AG04450 (cell line): ENCODE data around the gene BCAS1. TPM values are rescaled to one million over a fixed set of nuclear protein-coding genes. Genes with fewer than 3 reads are reported as not detected.
A peak's percentile ranks its signal among the peaks of the same experiment; 100 is the strongest.

Experiments used
- CTCF ChIA-PET: fragments of 300-600, 350-600 bp; formaldehyde crosslinking; extraction: SDS; loops from one replicate; lab custom pipeline; 2022; ENCODE audit warnings: antibody characterized with exemption, inconsistent platforms; lab: Charles Lee
- POLR2A ChIA-PET: fragments of 350-600 bp; formaldehyde crosslinking; extraction: SDS; loops from one replicate; lab custom pipeline; 2021; ENCODE audit warnings: antibody characterized with exemption, inconsistent platforms; lab: Yijun Ruan, JAX
- DNase-seq: peaks from one replicate; pipeline ENCODE4 v3.0.0-alpha.2; 2011; ENCODE audit warnings: low read depth, low spot score
- H3K27ac ChIP-seq: one replicate; pipeline ENCODE4 v1.5.1; 2012; ENCODE audit warnings: low read depth, low read length, control low read depth
- H3K27me3 ChIP-seq: one replicate; pipeline ENCODE4 v1.6.0; 2012; ENCODE audit warnings: low read length; ENCODE audit not compliant: control insufficient read depth, insufficient read depth
- H3K4me3 ChIP-seq: 2 replicates; pipeline ENCODE4 v1.5.1; 2011; ENCODE audit warnings: mild to moderate bottlenecking, low read depth, low read length, control low read depth
- H3K9me3 ChIP-seq: 2 replicates; pipeline ENCODE4 v1.5.1; 2012; ENCODE audit warnings: low read length; ENCODE audit not compliant: control insufficient read depth, insufficient read depth
- polyA plus RNA-seq: library from polyadenylated mRNA; depleted of rRNA; stranded (reverse); fragments of >200 nt; gene quantifications from 2 replicates; pipeline ENCODE4 v1.2.3, GENCODE V29; 2011
- TF ChIP-seq, protein P1 (sequence below): IDR thresholded peaks from 2 replicates; pipeline ENCODE4 v1.5.1; 2011; ENCODE audit warnings: low read depth, low read length, control low read depth, inconsistent platforms

Gene BCAS1
- polyA plus RNA-seq, 1 experiment = not detected

DNA sequence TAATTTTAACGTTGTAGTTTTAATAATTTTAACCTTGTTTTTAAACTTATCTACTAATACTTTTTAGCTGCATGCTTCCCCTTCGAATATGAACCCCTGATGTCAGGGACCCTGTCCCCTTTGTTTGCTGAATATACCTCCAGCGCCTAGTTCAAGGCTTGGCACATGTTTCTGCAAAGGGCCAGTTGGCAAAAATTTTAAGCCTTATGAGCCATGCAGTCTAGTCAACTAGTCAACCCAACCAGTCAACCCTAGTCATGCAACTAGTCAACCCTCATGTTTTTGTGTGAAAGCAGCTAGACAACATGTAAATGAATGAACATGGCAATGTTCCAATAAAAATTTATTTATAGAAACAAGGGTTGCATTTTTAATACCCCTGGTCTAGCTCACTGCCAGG, 119.8 kb downstream of the BCAS1 start:
- Histone ChIP-seq H3K27me3 (no peaks in the 10 kb centered on the region), H3K4me3 (no peak overlapping the region), H3K9me3 (no peaks in the 10 kb centered on the region), H3K27ac (no peak overlapping the region)
- TF ChIP-seq, protein P1, sequence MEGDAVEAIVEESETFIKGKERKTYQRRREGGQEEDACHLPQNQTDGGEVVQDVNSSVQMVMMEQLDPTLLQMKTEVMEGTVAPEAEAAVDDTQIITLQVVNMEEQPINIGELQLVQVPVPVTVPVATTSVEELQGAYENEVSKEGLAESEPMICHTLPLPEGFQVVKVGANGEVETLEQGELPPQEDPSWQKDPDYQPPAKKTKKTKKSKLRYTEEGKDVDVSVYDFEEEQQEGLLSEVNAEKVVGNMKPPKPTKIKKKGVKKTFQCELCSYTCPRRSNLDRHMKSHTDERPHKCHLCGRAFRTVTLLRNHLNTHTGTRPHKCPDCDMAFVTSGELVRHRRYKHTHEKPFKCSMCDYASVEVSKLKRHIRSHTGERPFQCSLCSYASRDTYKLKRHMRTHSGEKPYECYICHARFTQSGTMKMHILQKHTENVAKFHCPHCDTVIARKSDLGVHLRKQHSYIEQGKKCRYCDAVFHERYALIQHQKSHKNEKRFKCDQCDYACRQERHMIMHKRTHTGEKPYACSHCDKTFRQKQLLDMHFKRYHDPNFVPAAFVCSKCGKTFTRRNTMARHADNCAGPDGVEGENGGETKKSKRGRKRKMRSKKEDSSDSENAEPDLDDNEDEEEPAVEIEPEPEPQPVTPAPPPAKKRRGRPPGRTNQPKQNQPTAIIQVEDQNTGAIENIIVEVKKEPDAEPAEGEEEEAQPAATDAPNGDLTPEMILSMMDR = no peak
- ChIA-PET CTCF (interaction anchor here (1.2 to 2.2 kb wide), 4 partner anchors 34 to 1822 kb away, joined by 3 to 4 read pairs (median 4); no protein-coding TSS in a partner anchor), POLR2A (no interaction called here)
- no peak for DNase-seq

DNA sequence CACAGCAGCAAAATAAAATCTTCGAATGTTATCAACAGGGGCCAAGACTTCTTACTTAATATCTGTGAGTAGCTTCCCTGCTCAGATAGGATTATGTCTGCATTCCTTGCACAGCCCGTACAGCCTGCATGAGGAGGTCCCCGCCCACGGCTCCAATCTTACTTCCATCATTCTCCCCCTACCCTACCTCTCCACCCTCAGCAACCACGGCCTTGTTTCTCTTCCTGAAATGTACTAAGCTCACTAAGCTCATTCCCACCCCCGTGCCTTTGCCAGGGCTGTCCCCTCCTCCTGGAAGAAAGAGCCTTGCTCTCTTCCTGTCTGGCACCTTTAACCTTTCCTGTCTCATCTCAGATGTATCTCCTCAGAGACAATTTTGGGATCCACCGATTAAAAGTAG, 120.4 kb downstream of the BCAS1 start:
- Histone ChIP-seq H3K27me3 (no peaks in the 10 kb centered on the region), H3K27ac (no peak overlapping the region), H3K9me3 (no peaks in the 10 kb centered on the region), H3K4me3 (no peak overlapping the region)
- ChIA-PET POLR2A (no interaction called here), CTCF (interaction anchor here (0.7 to 2.2 kb wide), 8 partner anchors 10 to 1822 kb away, joined by 3 to 4 read pairs (median 3); no protein-coding TSS in a partner anchor)
- TF ChIP-seq, protein P1 = no peak
- DNase-seq = no peak

DNA sequence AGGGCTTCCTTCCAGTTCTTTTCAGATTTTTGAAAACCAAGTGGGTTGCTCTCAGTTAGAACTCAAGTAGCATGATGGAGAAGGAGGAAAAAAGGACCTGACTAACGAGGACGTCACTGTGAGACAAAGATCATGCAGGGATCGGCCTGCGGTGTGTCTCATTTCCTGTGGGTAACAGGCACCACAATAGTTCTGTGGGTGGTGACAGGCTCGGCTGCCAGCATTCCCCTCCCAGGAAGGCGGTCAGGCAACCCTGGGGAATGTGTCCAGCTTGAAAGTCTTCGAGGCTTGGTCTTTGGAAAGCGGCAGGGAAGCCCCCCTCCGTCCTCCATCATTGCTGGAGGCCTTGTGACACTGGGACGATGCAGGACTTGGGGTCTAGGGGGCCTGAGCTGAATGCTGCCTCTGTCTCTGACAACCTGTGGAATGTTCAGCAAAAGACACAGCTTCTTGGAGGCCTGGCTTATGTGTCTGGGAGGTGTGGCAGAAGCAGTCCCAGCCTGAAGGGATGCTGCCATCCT, 121.0 kb downstream of the BCAS1 start:
- peak overlapping the region; percentile 52 for H3K27ac ChIP-seq
- TF ChIP-seq, protein P1 = no peak
- no peak overlapping the region; the same call in 1 of the 2 replicates for H3K4me3 ChIP-seq
- no peaks in the 10 kb centered on the region for H3K9me3 ChIP-seq
- ChIA-PET POLR2A (no interaction called here), CTCF (interaction anchor here (0.7 to 2.2 kb wide), 5 partner anchors 9 to 402 kb away, joined by 3 to 4 read pairs (median 3); no protein-coding TSS in a partner anchor)
- no peak for DNase-seq
- no peaks in the 10 kb centered on the region for H3K27me3 ChIP-seq

DNA sequence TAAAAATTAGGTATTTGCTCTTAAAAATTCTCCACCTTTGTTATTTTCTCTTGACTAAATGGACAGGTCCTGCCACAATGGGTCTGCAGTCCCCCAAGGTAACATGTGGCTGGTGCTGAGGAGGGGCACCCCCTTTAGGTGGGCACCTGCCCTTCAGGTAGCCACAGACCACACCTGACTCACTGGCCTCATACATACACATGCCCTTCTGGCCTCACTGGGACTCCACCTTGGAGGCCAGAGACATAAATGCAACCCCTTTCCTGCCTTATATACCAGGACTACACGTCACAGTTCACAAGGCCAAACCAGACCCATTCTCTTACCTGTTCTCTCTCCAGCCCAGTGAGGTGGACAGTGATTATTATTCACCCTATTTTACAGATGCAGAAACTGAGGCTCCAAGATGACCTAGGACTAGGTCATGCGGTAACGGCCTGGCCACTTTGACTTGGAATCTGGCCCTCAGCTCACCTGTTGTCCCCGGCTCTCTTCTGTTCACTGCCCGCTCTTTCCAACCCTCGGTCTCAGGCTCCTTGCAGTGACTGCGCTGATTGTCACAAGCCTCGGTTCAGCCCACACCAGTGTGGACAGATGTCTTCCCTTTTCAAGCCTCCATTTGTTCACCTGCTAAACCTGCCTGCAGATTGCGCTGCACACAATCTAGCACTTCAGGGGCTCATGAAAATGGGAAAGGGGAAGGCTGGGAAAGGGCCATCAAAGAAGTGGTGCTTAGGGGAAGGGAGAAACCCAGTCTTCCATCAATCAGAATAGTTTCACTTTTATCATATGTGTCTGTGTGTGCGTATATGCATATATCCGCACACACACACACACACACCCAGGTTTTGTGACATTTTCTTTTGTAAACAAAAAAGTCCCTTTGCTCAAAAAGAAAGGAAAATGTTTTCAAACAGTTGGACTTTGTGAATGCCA, 121.7 kb downstream of the BCAS1 start:
- ChIA-PET POLR2A (no interaction called here), CTCF (interaction anchor here (1.1 to 2.2 kb wide), 4 partner anchors 8 to 155 kb away, joined by 3 to 4 read pairs (median 4); no protein-coding TSS in a partner anchor)
- DNase-seq = no peak
- H3K9me3 ChIP-seq = no peaks in the 10 kb centered on the region
- H3K27ac ChIP-seq = no peak overlapping the region
- no peak overlapping the region for H3K4me3 ChIP-seq
- TF ChIP-seq, protein P1 = no peak
- H3K27me3 ChIP-seq = no peaks in the 10 kb centered on the region
